ENCODE measurements around the gene BAZ1B. TPM values are rescaled to one million over a fixed set of nuclear protein-coding genes. Genes with fewer than 3 reads are reported as not detected.
"Not testable (repeated sequence)": the region's sequence is repeated elsewhere in the genome, so short reads cannot be mapped to it uniquely, and the experiment has no call there.

BAZ1B gene
- total and polyA plus RNA-seq, 2 donors: 37.1 to 60.0 TPM

DNA sequence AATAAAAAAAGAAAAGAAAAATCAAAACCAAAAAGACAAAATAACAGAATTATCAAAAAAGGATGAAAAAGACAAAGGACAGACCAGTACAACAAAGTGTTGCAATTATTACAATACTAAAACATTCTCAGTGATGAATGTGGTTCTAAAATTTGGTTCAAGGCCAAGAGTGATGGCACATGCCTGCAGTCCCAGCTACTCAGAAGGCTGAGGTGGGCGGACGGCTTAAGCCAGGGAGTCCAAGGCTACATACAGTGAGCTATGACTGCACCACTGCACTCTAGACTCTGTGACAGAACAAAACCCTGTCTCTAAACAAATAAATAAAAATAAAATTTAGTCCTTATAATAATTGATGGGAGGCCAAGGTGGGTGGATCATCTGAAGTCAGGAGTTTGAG is 14.5 kb downstream of the BAZ1B start:
- H3K4me3 ChIP-seq (ENCODE audit: low read depth, low read length): no peak overlapping the region
- no peak for DNase-seq (ENCODE audit: extremely low spot score)
- no peak overlapping the region for H3K27ac ChIP-seq (ENCODE audit: low read depth)
- no peaks in the 10 kb centered on the region for H3K4me1 ChIP-seq (ENCODE audit: insufficient read depth)
- peaks cover 14% of the 10 kb centered on the region for H3K36me3 ChIP-seq (ENCODE audit: insufficient read depth)
- WGBS: 93% methylated on average over 2 of the region's 2 CpGs

DNA sequence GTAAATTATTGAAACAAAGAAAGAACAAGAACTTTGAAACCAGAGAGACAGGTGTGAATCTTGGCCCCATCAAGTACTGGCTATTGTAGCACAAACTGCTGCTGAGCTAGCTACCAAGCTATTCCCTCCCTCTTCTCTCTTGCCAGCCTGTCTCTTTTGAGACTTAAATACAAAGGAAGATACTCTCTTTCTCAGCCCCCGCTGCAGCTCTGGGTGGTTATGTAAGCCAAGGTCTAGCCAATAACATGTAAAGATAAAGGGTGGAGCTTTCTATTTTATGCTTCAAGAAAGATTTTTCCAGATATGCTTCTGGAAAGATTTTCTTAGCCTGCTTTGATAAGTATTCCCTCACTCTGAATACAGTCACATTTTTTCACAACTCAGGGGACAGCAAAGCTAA is 17.2 kb downstream of the BAZ1B start:
- 96% methylated on average over 1 of the region's 1 CpG for WGBS
- no peaks in the 10 kb centered on the region for H3K4me1 ChIP-seq (ENCODE audit: insufficient read depth)
- H3K4me3 ChIP-seq (ENCODE audit: low read depth, low read length): no peak overlapping the region
- H3K27ac ChIP-seq (ENCODE audit: low read depth): no peak overlapping the region
- H3K36me3 ChIP-seq (ENCODE audit: insufficient read depth): peaks cover 21% of the 10 kb centered on the region
- no peak for DNase-seq (ENCODE audit: extremely low spot score)

- Histone ChIP-seq H3K27ac (ENCODE audit: low read depth) (no peak overlapping the region), H3K36me3 (ENCODE audit: insufficient read depth) (peaks cover 21% of the 10 kb centered on the region), H3K4me1 (ENCODE audit: insufficient read depth) (no peaks in the 10 kb centered on the region), H3K4me3 (ENCODE audit: low read depth, low read length) (no peak overlapping the region)
- WGBS: 88% methylated on average over 2 of the region's 2 CpGs
- DNase-seq (ENCODE audit: extremely low spot score): no peak
Observed at GRCh38 chr7:73504017-73504416, 18.1 kb downstream of the BAZ1B start.

DNA sequence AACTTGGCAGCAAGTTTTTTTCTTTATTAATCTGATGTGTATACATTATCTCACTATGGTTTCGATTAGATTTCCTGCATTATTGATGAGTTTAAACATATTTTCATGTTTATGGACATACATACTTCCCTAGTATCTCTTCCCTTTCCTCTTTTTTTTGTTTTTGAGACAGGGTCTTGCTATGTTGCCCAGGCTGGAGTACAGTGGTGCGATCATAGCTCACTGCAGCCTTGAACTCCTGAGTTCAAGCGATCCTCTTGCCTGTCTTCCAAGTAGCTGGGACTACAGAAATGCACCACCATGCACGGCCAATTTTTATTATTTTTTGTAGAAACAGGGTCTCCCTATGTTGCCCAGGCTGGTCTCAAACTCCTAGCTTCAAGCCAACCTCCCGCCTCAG is 18.9 kb downstream of the BAZ1B start:
- H3K27ac ChIP-seq (ENCODE audit: low read depth): no peak overlapping the region
- DNase-seq (ENCODE audit: extremely low spot score): no peak
- H3K4me3 ChIP-seq (ENCODE audit: low read depth, low read length): no peak overlapping the region
- H3K4me1 ChIP-seq (ENCODE audit: insufficient read depth): no peaks in the 10 kb centered on the region
- H3K36me3 ChIP-seq (ENCODE audit: insufficient read depth): peaks cover 21% of the 10 kb centered on the region
- WGBS: 94% methylated on average over 5 of the region's 5 CpGs

- H3K4me1 ChIP-seq (ENCODE audit: insufficient read depth): no peaks in the 10 kb centered on the region
- H3K4me3 ChIP-seq (ENCODE audit: low read depth, low read length): no peak overlapping the region
- no peak for DNase-seq (ENCODE audit: extremely low spot score)
- H3K27ac ChIP-seq (ENCODE audit: low read depth): no peak overlapping the region
- H3K36me3 ChIP-seq (ENCODE audit: insufficient read depth): peaks cover 14% of the 10 kb centered on the region
- WGBS: 95% methylated on average over 7 of the region's 7 CpGs
Observed at GRCh38 chr7:73496626-73497025, 25.5 kb downstream of the BAZ1B start.

DNA sequence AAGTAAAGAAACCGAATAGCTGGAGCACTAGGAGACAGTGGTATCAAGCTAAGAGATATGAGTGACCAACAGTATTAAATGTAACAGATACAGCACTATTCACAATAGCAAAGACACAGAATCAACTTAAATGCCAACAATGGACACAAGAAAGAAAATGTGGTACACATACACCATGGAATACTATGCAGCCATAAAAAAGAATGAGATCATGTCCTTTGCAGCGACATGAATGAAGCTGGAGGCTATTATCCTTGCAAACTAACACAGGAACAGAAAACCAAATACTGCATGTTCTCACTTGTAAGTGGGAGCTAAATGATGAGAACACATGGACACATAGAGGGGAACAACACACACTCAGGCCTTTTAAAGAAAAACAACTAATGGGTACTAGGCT is 26.6 kb downstream of the BAZ1B start:
- not testable (repeated sequence) for H3K4me3 ChIP-seq (ENCODE audit: low read depth, low read length); H3K27ac ChIP-seq (ENCODE audit: low read depth); H3K4me1 ChIP-seq (ENCODE audit: insufficient read depth); DNase-seq (ENCODE audit: extremely low spot score)
- WGBS: 96% methylated on average over 2 of the region's 2 CpGs
- peaks cover 14% of the 10 kb centered on the region for H3K36me3 ChIP-seq (ENCODE audit: insufficient read depth)

- DNase-seq (ENCODE audit: extremely low spot score): no peak
- Histone ChIP-seq H3K4me1 (ENCODE audit: insufficient read depth) (no peaks in the 10 kb centered on the region), H3K4me3 (ENCODE audit: low read depth, low read length) (no peak overlapping the region), H3K36me3 (ENCODE audit: insufficient read depth) (peaks cover 5% of the 10 kb centered on the region), H3K27ac (ENCODE audit: low read depth) (no peak overlapping the region)
Observed at GRCh38 chr7:73489976-73490375, 32.1 kb downstream of the BAZ1B start.

DNA sequence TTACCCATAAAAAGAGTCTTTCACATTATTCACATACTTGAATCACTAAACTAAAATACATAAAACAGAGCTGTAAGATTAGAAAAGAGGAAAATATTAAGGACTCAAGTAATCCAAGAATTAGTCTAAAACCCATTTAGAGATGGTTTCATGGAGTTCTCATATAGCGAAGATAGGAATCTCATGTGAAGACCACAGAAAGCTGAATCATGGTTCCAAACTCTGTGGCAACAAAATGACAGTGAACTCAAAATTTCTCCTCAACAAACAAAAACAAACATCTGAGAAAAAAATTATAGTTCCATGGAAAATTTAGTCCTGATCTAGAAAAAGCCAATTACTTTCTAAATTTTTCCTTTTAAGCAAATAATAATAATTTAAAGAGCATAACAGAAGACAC is 34.6 kb downstream of the BAZ1B start:
- Histone ChIP-seq H3K36me3 (ENCODE audit: insufficient read depth) (peaks cover 8% of the 10 kb centered on the region), H3K27ac (ENCODE audit: low read depth) (no peak overlapping the region), H3K4me1 (ENCODE audit: insufficient read depth) (no peaks in the 10 kb centered on the region), H3K4me3 (ENCODE audit: low read depth, low read length) (no peak overlapping the region)
- no peak for DNase-seq (ENCODE audit: extremely low spot score)
- WGBS: 94% methylated on average over 1 of the region's 1 CpG

DNA sequence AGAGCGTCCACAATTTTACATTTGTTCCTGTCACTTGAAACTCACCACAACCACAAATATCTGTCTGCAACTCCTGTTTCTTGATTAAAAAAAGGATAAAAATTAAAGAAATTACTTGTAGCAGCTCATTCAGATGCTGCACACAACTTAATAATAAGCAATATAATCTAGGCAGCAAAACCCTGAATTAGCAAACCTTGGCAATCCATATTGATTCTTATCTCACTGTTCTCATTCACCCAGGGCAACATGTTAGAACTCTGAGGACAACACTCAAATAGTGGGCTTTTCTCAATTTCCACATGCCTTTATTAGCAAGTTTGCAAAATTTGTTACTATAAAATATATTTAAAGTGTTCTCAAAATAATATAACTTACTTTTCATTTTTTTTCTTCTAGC is 38.9 kb downstream of the BAZ1B start:
- Histone ChIP-seq H3K36me3 (ENCODE audit: insufficient read depth) (peaks cover 9% of the 10 kb centered on the region), H3K4me3 (ENCODE audit: low read depth, low read length) (no peak overlapping the region), H3K4me1 (ENCODE audit: insufficient read depth) (no peaks in the 10 kb centered on the region), H3K27ac (ENCODE audit: low read depth) (no peak overlapping the region)
- 75% methylated on average over 1 of the region's 1 CpG for WGBS
- DNase-seq (ENCODE audit: extremely low spot score): no peak

DNA sequence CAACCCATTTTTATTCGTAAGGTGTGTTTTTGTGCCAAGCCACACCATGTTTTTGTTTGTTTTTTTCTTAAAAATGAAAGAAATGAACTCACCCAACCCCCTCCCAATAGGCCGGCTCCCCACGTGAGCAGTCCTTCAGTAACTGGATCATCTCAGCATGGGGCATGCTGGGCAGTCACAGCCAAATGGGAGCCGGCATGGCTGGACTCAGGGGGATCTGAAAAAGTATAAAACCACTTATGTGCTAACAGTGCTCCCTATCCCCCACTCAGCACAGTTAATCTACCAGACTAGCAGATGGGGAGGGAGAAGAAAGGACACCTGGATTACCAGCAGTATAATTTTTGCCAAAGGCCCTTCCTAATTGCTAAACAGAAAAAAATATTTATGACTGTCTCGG is 39.3 kb downstream of the BAZ1B start:
- no peak overlapping the region for H3K27ac ChIP-seq (ENCODE audit: low read depth)
- H3K36me3 ChIP-seq (ENCODE audit: insufficient read depth): peaks cover 9% of the 10 kb centered on the region
- DNase-seq (ENCODE audit: extremely low spot score): no peak
- H3K4me3 ChIP-seq (ENCODE audit: low read depth, low read length): no peak overlapping the region
- WGBS: 65% methylated on average over 5 of the region's 5 CpGs
- no peaks in the 10 kb centered on the region for H3K4me1 ChIP-seq (ENCODE audit: insufficient read depth)

- H3K4me3 ChIP-seq (ENCODE audit: low read depth, low read length); H3K36me3 ChIP-seq (ENCODE audit: insufficient read depth); H3K27ac ChIP-seq (ENCODE audit: low read depth); H3K4me1 ChIP-seq (ENCODE audit: insufficient read depth); DNase-seq (ENCODE audit: extremely low spot score): not testable (repeated sequence)
- 87% methylated on average over 12 of the region's 12 CpGs for WGBS
Observed at GRCh38 chr7:73481521-73481920, 40.6 kb downstream of the BAZ1B start.

DNA sequence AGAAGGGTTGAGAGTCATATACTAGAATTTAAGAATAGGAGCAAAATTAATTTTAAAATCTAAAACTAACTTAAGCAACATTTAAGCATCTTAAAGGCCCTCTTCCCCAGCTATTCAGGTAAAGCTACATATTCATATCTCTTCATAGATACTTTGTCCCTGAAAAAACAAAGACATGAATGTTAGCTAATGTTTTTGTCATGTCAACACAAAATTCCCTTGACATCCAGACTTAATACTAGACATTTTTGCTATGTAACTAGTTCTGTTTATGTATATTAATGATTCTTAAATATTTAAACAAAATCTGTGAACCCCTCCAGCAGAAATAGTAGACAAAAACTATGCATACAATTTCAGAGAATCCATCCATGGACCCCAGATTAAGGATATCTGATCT is 43.5 kb downstream of the BAZ1B start:
- DNase-seq (ENCODE audit: extremely low spot score): no peak
- Histone ChIP-seq H3K4me3 (ENCODE audit: low read depth, low read length) (no peak overlapping the region), H3K27ac (ENCODE audit: low read depth) (no peak overlapping the region), H3K36me3 (ENCODE audit: insufficient read depth) (peaks cover 12% of the 10 kb centered on the region), H3K4me1 (ENCODE audit: insufficient read depth) (no peaks in the 10 kb centered on the region)

DNA sequence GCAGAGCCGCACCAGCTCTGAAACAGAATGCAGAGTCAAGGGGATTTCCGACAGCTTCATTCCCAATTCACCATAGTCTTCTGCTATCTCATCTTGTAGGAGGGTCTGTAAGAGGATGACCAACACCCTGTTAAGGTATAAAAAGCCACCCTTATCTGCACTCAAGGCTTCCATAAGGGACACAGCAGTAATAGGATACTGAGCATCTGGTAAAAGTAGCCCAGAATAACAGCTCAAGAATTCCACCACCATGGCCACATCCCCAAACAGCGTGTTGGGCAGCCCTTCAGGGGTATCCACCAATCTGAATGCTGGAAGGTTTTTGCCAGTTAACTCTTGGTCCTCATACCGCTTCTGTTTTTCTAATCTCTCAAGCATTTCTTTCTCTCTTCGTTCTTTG is 44.7 kb downstream of the BAZ1B start:
- H3K4me3 ChIP-seq (ENCODE audit: low read depth, low read length): no peak overlapping the region
- peaks cover 9% of the 10 kb centered on the region for H3K36me3 ChIP-seq (ENCODE audit: insufficient read depth)
- H3K27ac ChIP-seq (ENCODE audit: low read depth): no peak overlapping the region
- no peak for DNase-seq (ENCODE audit: extremely low spot score)
- H3K4me1 ChIP-seq (ENCODE audit: insufficient read depth): no peaks in the 10 kb centered on the region
- 98% methylated on average over 5 of the region's 5 CpGs for WGBS

- no peak overlapping the region for H3K27ac ChIP-seq (ENCODE audit: low read depth)
- H3K36me3 ChIP-seq (ENCODE audit: insufficient read depth): peaks cover 4% of the 10 kb centered on the region
- WGBS: 83% methylated on average over 5 of the region's 5 CpGs
- DNase-seq (ENCODE audit: extremely low spot score): no peak
- no peak overlapping the region for H3K4me3 ChIP-seq (ENCODE audit: low read depth, low read length)
- no peaks in the 10 kb centered on the region for H3K4me1 ChIP-seq (ENCODE audit: insufficient read depth)
Observed at GRCh38 chr7:73470208-73470607, 51.9 kb downstream of the BAZ1B start.

DNA sequence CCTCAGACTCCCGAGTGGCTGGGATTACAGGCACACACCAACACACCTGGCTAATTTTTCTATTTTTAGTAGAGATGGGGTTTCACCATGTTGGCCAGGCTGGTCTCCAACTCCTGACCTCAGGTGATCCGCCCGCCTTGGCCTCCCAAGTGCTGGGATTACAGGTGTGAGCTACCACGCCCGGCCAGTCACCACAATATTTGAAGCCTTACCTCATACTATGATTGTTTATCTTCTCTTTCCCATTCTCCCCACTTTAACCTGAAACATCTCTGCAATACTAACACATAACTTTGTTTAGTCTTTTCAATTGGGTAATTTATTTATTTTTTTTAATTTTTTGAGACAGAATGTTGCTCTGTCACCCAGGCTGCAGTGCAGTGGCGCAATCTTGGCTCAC is 55.0 kb downstream of the BAZ1B start:
- H3K4me3 ChIP-seq (ENCODE audit: low read depth, low read length); H3K4me1 ChIP-seq (ENCODE audit: insufficient read depth); DNase-seq (ENCODE audit: extremely low spot score); H3K36me3 ChIP-seq (ENCODE audit: insufficient read depth); H3K27ac ChIP-seq (ENCODE audit: low read depth): not testable (repeated sequence)
- 94% methylated on average over 6 of the region's 6 CpGs for WGBS
